Mucosa of rectum (tissue), 2 donors: ENCODE measurements around the gene SPATA13.

Source experiments
- H3K27ac ChIP-seq, 2 donors: one replicate each; pipeline ENCODE4 v1.7.0; 2013; ENCODE audit warnings: inconsistent platforms in 2 of 2, low read depth in 2 of 2, low read length in 2 of 2
- H3K27me3 ChIP-seq, 2 donors: one replicate each; pipeline ENCODE4 v1.7.0; 2013; ENCODE audit warnings: low read length in 2 of 2; ENCODE audit not compliant: control insufficient read depth in 2 of 2, insufficient read depth in 2 of 2
- H3K36me3 ChIP-seq, 2 donors: one replicate each; pipeline ENCODE4 v1.7.0; 2013; ENCODE audit warnings: low read length in 2 of 2; ENCODE audit not compliant: control insufficient read depth in 2 of 2, insufficient read depth in 2 of 2
- H3K4me1 ChIP-seq, 2 donors: one replicate each; pipeline ENCODE4 v1.7.0; 2013; ENCODE audit warnings: low read length in 2 of 2, mild to moderate bottlenecking in 1 of 2; ENCODE audit not compliant: control insufficient read depth in 2 of 2, insufficient read depth in 2 of 2
- H3K4me3 ChIP-seq, 2 donors: one replicate each; pipeline ENCODE4 v1.7.0; 2013; ENCODE audit warnings: low read length in 2 of 2
- H3K9ac ChIP-seq, 2 donors: one replicate each; pipeline ENCODE4 v1.7.0; 2013; ENCODE audit warnings: low read length in 2 of 2, low read depth in 1 of 2, mild to moderate bottlenecking in 1 of 2
- H3K9me3 ChIP-seq, 2 donors: one replicate each; pipeline ENCODE4 v1.7.0; 2013; ENCODE audit warnings: low read length in 2 of 2; ENCODE audit not compliant: control insufficient read depth in 2 of 2
- donor health status: healthy.
- donor health status: Normal muscosa, but diverticular disease.

Gene SPATA13

GRCh38 chr13:24270639-24271141, 110.2 kb downstream of the SPATA13 start:
- H3K4me3 ChIP-seq, result peak overlapping the region; percentile 63 to 69
- no peaks in the 10 kb centered on the region for H3K9me3 ChIP-seq
- peaks cover 0 to 1% of the 10 kb centered on the region in 2 donors for H3K36me3 ChIP-seq
- H3K9ac ChIP-seq, result peak overlapping the region; percentile 42 to 72
- no peaks in the 10 kb centered on the region for H3K27me3 ChIP-seq
- peak overlapping the region; percentile 84 to 93 for H3K27ac ChIP-seq
- H3K4me1 ChIP-seq, result peaks cover 30 to 31% of the 10 kb centered on the region in 2 donors

GRCh38 chr13:24271231-24271600, 110.7 kb downstream of the SPATA13 start:
- no peaks in the 10 kb centered on the region for H3K36me3 ChIP-seq
- H3K4me3 ChIP-seq, result peak overlapping the region; percentile 63 to 69
- H3K4me1 ChIP-seq, result peaks cover 30 to 31% of the 10 kb centered on the region in 2 donors
- no peaks in the 10 kb centered on the region for H3K27me3 ChIP-seq
- no peaks in the 10 kb centered on the region for H3K9me3 ChIP-seq
- peak overlapping the region; percentile 84 to 93 for H3K27ac ChIP-seq
- peak overlapping the region; percentile 72 to 74 for H3K9ac ChIP-seq

- no peaks in the 10 kb centered on the region for H3K36me3 ChIP-seq
- no peaks in the 10 kb centered on the region for H3K27me3 ChIP-seq
- H3K27ac ChIP-seq, result peak overlapping the region; percentile 84 to 93
- H3K4me3 ChIP-seq, result peak overlapping the region; percentile 58 to 69
- no peaks in the 10 kb centered on the region for H3K9me3 ChIP-seq
- peaks cover 30 to 31% of the 10 kb centered on the region in 2 donors for H3K4me1 ChIP-seq
- H3K9ac ChIP-seq, result peak overlapping the region; percentile 72 to 74
Observed at GRCh38 chr13:24271601-24272451, 111.3 kb downstream of the SPATA13 start.

GRCh38 chr13:24272452-24273161, 112.1 kb downstream of the SPATA13 start:
- Histone ChIP-seq H3K27ac (peak overlapping the region; percentile 84 to 93), H3K4me3 (peak overlapping the region; percentile 58 to 69), H3K9ac (peak overlapping the region; percentile 72 to 74), H3K27me3 (no peaks in the 10 kb centered on the region), H3K9me3 (no peaks in the 10 kb centered on the region), H3K36me3 (no peaks in the 10 kb centered on the region), H3K4me1 (peaks cover 30 to 31% of the 10 kb centered on the region in 2 donors)

- H3K27me3 ChIP-seq, result no peaks in the 10 kb centered on the region
- no peaks in the 10 kb centered on the region for H3K36me3 ChIP-seq
- no peak overlapping the region for H3K4me3 ChIP-seq
- no peak overlapping the region for H3K9ac ChIP-seq
- peak overlapping the region in 1 of 2 donors; percentile 35 for H3K27ac ChIP-seq
- H3K4me1 ChIP-seq, result peaks cover 30 to 31% of the 10 kb centered on the region in 2 donors
- no peaks in the 10 kb centered on the region for H3K9me3 ChIP-seq
Observed at GRCh38 chr13:24273926-24274325, 113.4 kb downstream of the SPATA13 start.

GRCh38 chr13:24274452-24275021, 114.0 kb downstream of the SPATA13 start:
- no peak overlapping the region for H3K4me3 ChIP-seq
- H3K9me3 ChIP-seq, result no peaks in the 10 kb centered on the region
- peak overlapping the region in 1 of 2 donors; percentile 35 for H3K27ac ChIP-seq
- H3K9ac ChIP-seq, result no peak overlapping the region
- peaks cover 30 to 31% of the 10 kb centered on the region in 2 donors for H3K4me1 ChIP-seq
- no peaks in the 10 kb centered on the region for H3K36me3 ChIP-seq
- no peaks in the 10 kb centered on the region for H3K27me3 ChIP-seq

GRCh38 chr13:24275041-24275440, 114.5 kb downstream of the SPATA13 start:
- Histone ChIP-seq H3K27me3 (no peaks in the 10 kb centered on the region), H3K4me1 (peaks cover 30 to 31% of the 10 kb centered on the region in 2 donors), H3K9ac (no peak overlapping the region), H3K27ac (peak overlapping the region in 1 of 2 donors; percentile 35), H3K4me3 (no peak overlapping the region), H3K36me3 (no peaks in the 10 kb centered on the region), H3K9me3 (no peaks in the 10 kb centered on the region)

- Histone ChIP-seq H3K4me3 (no peak overlapping the region), H3K9me3 (no peaks in the 10 kb centered on the region), H3K9ac (no peak overlapping the region), H3K4me1 (peaks cover 21 to 23% of the 10 kb centered on the region in 2 donors), H3K27me3 (no peaks in the 10 kb centered on the region), H3K36me3 (peaks cover 0 to 3% of the 10 kb centered on the region in 2 donors), H3K27ac (no peak overlapping the region)
Observed at GRCh38 chr13:24276306-24276705, 115.8 kb downstream of the SPATA13 start.

- H3K9me3 ChIP-seq, result no peaks in the 10 kb centered on the region
- H3K9ac ChIP-seq, result no peak overlapping the region
- H3K27me3 ChIP-seq, result no peaks in the 10 kb centered on the region
- H3K4me1 ChIP-seq, result peaks cover 16 to 18% of the 10 kb centered on the region in 2 donors
- H3K4me3 ChIP-seq, result no peak overlapping the region
- H3K27ac ChIP-seq, result no peak overlapping the region
- H3K36me3 ChIP-seq, result peaks cover 0 to 3% of the 10 kb centered on the region in 2 donors
Observed at GRCh38 chr13:24276861-24277260, 116.3 kb downstream of the SPATA13 start.
